ENCODE results near the gene GPC6.
"Not testable (repeated sequence)": the region's sequence is repeated elsewhere in the genome, so short reads cannot be mapped to it uniquely, and the experiment has no call there.

Gene GPC6

GRCh38 chr13:94301487-94301886, 1074.9 kb downstream of the GPC6 start:
- no peak for DNase-seq (ENCODE audit: low read depth)

GRCh38 chr13:94302847-94303565, 1076.4 kb downstream of the GPC6 start:
- DNase-seq (ENCODE audit: low read depth): not testable (repeated sequence)

- DNase-seq (ENCODE audit: low read depth): no peak
These were observed 1077.1 kb downstream of the GPC6 start for GRCh38 chr13:94303644-94304174.

GRCh38 chr13:94305033-94305432, 1078.4 kb downstream of the GPC6 start:
- DNase-seq (ENCODE audit: low read depth): no peak

GRCh38 chr13:94305463-94305862, 1078.9 kb downstream of the GPC6 start:
- DNase-seq (ENCODE audit: low read depth): peak; percentile 82

GRCh38 chr13:94305934-94306333, 1079.3 kb downstream of the GPC6 start:
- peak; percentile 18 for DNase-seq (ENCODE audit: low read depth)

GRCh38 chr13:94308832-94309231, 1082.2 kb downstream of the GPC6 start:
- DNase-seq (ENCODE audit: low read depth): no peak

GRCh38 chr13:94309576-94309975, 1083.0 kb downstream of the GPC6 start:
- no peak for DNase-seq (ENCODE audit: low read depth)

- DNase-seq (ENCODE audit: low read depth): peak; percentile 61
These were observed 1083.6 kb downstream of the GPC6 start for GRCh38 chr13:94309997-94310855.

GRCh38 chr13:94311893-94312292, 1085.3 kb downstream of the GPC6 start:
- no peak for DNase-seq (ENCODE audit: low read depth)

- no peak for DNase-seq (ENCODE audit: low read depth)
These were observed 1086.1 kb downstream of the GPC6 start for GRCh38 chr13:94312511-94313216.

- DNase-seq (ENCODE audit: low read depth): no peak
These were observed 1086.8 kb downstream of the GPC6 start for GRCh38 chr13:94313321-94313910.

GRCh38 chr13:94313926-94314325, 1087.3 kb downstream of the GPC6 start:
- DNase-seq (ENCODE audit: low read depth): no peak

GRCh38 chr13:94315188-94315587, 1088.6 kb downstream of the GPC6 start:
- no peak for DNase-seq (ENCODE audit: low read depth)

GRCh38 chr13:94317063-94317491, 1090.5 kb downstream of the GPC6 start:
- peak; percentile 10 for DNase-seq (ENCODE audit: low read depth)

- peak; percentile 59 for DNase-seq (ENCODE audit: low read depth)
These were observed 1091.8 kb downstream of the GPC6 start for GRCh38 chr13:94318418-94318817.

GRCh38 chr13:94319501-94319900, 1092.9 kb downstream of the GPC6 start:
- DNase-seq (ENCODE audit: low read depth): no peak

- DNase-seq (ENCODE audit: low read depth): no peak
These were observed 1096.5 kb downstream of the GPC6 start for GRCh38 chr13:94322925-94323763.

- no peak for DNase-seq (ENCODE audit: low read depth)
These were observed 1097.5 kb downstream of the GPC6 start for GRCh38 chr13:94323764-94324758.

Measured in fibroblast of gingiva (primary cell).